BJ (cell line): ENCODE data around the gene HS6ST3. TPM values are rescaled to one million over a fixed set of nuclear protein-coding genes. Genes with fewer than 3 reads are reported as not detected.

Source experiments
- CTCF ChIA-PET: fragments of 350-600 bp; formaldehyde crosslinking; extraction: SDS; loops from one replicate; lab custom pipeline; 2021; ENCODE audit warnings: antibody characterized with exemption, inconsistent platforms; lab: Yijun Ruan, JAX
- POLR2A ChIA-PET: fragments of 300-600 bp; sonication (Branson Sonifier 250); formaldehyde crosslinking; extraction: SDS; loops from one replicate; lab custom pipeline; 2021; ENCODE audit warnings: antibody characterized with exemption; lab: Charles Lee
- DNase-seq: peaks from one replicate; pipeline ENCODE4 v3.0.0-alpha.2; 2011; ENCODE audit warnings: low read depth
- H3K27me3 ChIP-seq: 2 replicates; pipeline ENCODE4 v1.6.0; 2011; ENCODE audit warnings: low read length; ENCODE audit not compliant: control insufficient read depth, insufficient read depth
- H3K36me3 ChIP-seq: 2 replicates; pipeline ENCODE4 v1.5.1; 2011; ENCODE audit warnings: low read length; ENCODE audit not compliant: control insufficient read depth, insufficient read depth
- H3K4me3 ChIP-seq: 2 replicates; pipeline ENCODE4 v1.5.1; 2011; ENCODE audit warnings: low read depth, mild to moderate bottlenecking, control low read depth, low read length
- polyA plus RNA-seq: library from polyadenylated mRNA; depleted of rRNA; stranded (reverse); fragments of >200 nt; gene quantifications from 2 replicates; pipeline ENCODE4 v1.2.3, GENCODE V29; 2011
- TF ChIP-seq, protein P1 (sequence below): IDR thresholded peaks from 2 replicates; pipeline ENCODE4 v1.5.1; 2011; ENCODE audit warnings: low read depth, mild to moderate bottlenecking, control low read depth, inconsistent platforms, low read length, moderate library complexity; ENCODE audit not compliant: insufficient read depth

Gene HS6ST3
- polyA plus RNA-seq, 1 experiment: not detected

DNA sequence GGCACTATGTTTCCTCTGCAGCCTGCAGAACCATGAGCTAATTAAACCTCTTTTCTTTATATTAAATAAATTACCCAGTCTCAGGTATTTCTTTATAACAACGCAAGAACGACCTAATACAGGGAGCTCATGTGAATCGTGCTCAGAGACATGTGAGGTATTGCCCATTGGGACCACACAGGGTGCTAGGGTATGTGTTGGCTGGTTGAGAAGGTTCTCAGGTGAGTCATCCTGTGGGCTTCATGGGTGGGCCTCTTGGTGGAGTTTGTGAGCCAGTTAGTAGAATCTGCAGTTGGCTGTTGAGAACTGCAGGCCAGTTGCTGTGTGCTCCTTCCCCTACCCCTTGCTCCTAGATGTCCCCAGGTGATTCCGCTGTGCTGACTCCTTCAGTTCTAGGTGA is 163.0 kb downstream of the HS6ST3 start:
- POLR2A ChIA-PET: no interaction called here
- TF ChIP-seq, protein P1, sequence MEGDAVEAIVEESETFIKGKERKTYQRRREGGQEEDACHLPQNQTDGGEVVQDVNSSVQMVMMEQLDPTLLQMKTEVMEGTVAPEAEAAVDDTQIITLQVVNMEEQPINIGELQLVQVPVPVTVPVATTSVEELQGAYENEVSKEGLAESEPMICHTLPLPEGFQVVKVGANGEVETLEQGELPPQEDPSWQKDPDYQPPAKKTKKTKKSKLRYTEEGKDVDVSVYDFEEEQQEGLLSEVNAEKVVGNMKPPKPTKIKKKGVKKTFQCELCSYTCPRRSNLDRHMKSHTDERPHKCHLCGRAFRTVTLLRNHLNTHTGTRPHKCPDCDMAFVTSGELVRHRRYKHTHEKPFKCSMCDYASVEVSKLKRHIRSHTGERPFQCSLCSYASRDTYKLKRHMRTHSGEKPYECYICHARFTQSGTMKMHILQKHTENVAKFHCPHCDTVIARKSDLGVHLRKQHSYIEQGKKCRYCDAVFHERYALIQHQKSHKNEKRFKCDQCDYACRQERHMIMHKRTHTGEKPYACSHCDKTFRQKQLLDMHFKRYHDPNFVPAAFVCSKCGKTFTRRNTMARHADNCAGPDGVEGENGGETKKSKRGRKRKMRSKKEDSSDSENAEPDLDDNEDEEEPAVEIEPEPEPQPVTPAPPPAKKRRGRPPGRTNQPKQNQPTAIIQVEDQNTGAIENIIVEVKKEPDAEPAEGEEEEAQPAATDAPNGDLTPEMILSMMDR: no peak
- Histone ChIP-seq H3K36me3 (no peaks in the 10 kb centered on the region), H3K4me3 (no peak overlapping the region), H3K27me3 (no peaks in the 10 kb centered on the region)
- CTCF ChIA-PET: no interaction called here
- no peak for DNase-seq

DNA sequence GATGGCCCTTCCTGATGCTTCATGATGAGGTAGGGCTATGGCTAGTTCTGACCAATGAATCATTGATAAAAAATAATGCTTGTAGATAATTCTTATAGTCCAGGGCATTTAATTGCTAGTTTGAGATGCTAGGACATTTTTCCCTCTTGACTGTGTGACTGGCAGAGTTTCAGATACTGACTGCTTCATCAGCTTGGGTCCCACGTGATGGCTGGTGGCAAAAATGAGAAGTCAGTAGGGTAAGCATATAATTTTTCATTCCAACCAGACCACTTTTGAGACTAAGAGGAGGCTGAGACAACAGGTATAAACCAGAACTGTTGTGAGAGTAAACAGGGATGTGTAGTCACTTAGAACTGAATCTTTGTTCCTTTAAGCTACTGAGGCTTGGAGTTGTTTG is 183.3 kb downstream of the HS6ST3 start:
- DNase-seq: no peak
- TF ChIP-seq, protein P1: no peak
- Histone ChIP-seq H3K4me3 (no peak overlapping the region), H3K27me3 (no peaks in the 10 kb centered on the region), H3K36me3 (no peaks in the 10 kb centered on the region)
- ChIA-PET CTCF (no interaction called here), POLR2A (no interaction called here)

DNA sequence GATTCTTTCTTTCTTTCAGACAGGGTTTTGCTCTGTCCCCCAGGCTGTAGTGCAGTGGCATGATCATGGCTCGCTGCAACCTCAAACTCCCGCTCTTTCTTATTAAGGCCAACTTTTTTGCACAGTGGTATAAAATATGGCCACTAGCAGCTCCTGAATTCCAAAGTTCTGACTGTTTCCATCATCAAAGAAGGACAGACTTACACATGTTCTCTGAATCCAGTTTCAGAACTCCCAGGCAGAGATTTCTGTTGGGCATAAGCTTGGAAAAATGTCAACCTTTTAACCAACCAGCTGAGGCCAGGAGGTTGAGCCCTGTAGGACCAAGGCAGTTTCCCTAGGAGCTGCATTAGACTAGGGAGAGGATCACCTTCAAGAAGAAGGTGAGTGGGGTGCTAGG is 184.1 kb downstream of the HS6ST3 start:
- TF ChIP-seq, protein P1: no peak
- no peak overlapping the region for H3K4me3 ChIP-seq
- CTCF ChIA-PET: no interaction called here
- H3K36me3 ChIP-seq: no peaks in the 10 kb centered on the region
- DNase-seq: no peak
- H3K27me3 ChIP-seq: no peaks in the 10 kb centered on the region
- POLR2A ChIA-PET: no interaction called here

DNA sequence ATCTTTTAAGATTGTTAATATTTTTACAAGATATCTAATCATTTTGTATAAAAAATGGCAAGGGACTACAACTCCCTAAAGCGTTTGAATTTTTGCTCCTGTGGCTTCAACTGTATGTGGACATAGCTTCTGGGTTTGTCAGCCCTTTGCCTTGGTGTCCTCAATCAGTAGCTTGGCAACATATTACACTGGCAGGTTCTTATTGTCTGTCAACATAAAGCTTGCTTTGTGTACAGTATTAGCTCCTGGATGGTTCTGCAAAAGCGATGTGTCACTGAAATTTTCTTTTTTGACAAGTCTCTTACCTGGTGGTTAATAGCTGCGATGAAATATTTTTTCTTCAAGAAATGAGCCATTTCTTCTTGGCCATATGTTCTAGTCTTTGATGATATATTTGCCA is 190.0 kb downstream of the HS6ST3 start:
- ChIA-PET POLR2A (no interaction called here), CTCF (no interaction called here)

DNA sequence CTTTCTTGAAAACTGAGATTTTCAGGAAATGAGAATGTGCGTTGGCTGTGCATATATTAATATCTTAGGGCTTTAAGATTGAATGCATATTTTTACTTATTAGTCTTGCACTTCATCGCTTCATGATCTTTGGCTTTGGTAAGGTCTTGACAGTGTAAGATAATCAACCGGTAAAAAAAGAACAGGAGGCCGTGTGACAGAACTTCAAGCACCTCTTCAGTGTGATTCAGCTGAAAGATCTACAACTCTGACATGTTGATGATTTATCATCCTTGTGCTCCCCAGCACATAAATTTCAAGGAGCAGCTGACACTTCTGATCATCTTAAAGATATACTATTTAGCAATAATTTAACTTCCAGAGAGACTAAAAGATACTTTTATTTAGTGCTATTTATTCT is 195.1 kb downstream of the HS6ST3 start:
- no peaks in the 10 kb centered on the region for H3K36me3 ChIP-seq
- POLR2A ChIA-PET: no interaction called here
- no peaks in the 10 kb centered on the region for H3K27me3 ChIP-seq
- CTCF ChIA-PET: no interaction called here
- TF ChIP-seq, protein P1: no peak
- H3K4me3 ChIP-seq: no peak overlapping the region
- no peak for DNase-seq

More for the DNA sequence above, 190.0 kb downstream of the HS6ST3 start:
- no peak for DNase-seq
- Histone ChIP-seq H3K4me3 (no peak overlapping the region), H3K36me3 (no peaks in the 10 kb centered on the region), H3K27me3 (no peaks in the 10 kb centered on the region)
- TF ChIP-seq, protein P1: no peak
